Activated CD4-positive, alpha-beta T cell treated with anti-CD3 and anti-CD28 coated beads for 48 hours (primary cell): Measurements from ENCODE around the gene DCX.
"Not testable (repeated sequence)": the region's sequence is repeated elsewhere in the genome, so short reads cannot be mapped to it uniquely, and the experiment has no call there.

Experiments used
- DNase-seq: peaks from one replicate; pipeline ENCODE4 v3.0.0-alpha.2; 2020

DCX gene

DNA sequence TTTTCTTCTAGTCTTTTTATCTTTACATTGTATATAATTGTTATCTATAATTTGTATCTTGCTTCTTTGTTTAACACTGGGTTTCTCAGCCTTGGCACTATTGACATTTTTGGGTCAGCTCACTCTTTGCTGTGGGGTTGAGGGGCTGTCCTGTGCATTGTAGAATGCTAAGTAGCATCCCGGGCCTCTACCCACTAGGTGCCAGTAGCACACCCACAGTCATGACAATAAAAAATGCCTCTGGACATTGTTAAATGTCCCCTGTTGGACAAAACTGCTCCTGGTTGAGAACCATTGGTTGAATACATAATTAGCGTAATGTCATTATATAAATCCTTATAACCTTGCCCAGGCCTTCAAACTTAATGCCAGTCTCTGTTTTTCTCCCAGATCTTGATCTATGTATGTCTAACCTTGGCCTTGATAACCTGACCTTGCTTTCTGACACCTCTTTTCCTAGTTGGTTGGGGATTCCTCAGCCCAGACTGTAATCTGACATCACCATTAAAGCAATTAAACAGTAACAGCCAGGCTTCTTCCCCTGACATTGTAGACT, 46.1 kb downstream of the DCX start:
- no peak for DNase-seq

DNA sequence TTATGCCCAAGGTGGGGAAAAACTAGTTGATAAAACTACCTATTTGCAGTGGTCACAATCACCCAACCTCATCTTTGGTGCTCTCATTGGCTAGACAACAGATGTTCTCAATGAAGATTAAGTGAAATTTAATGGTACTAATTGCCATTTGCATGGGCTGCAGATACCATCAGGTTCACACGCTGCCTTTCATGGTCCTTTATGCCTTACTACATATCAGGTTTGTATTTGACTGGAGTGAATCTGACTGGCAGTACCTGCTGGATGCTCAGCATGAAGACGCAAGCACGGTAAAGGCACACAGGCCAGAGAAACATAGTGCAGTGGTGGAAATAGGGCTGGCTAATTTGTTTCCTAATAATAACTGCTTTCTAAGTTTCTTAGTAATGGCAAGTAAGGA, 48.3 kb downstream of the DCX start:
- DNase-seq, result no peak

DNA sequence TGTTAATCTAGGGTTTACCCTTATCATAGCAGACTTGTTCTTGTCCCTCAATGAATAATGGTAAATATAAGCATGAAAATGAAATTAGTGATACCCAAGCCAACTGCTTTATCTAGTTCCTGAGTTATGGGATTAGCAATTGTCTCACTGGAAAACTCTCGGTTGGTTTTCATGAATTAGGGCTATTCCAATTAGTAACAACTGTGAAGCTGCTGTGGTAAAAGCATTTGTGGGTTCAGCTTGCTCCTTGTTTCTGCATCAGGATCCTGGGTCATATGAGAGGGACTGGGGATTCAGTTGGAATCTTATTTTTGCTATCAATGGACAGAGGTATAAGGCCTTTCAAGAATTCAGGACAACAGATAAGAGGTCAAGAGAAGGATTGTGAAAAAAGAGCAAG, 50.2 kb downstream of the DCX start:
- DNase-seq, result no peak

DNA sequence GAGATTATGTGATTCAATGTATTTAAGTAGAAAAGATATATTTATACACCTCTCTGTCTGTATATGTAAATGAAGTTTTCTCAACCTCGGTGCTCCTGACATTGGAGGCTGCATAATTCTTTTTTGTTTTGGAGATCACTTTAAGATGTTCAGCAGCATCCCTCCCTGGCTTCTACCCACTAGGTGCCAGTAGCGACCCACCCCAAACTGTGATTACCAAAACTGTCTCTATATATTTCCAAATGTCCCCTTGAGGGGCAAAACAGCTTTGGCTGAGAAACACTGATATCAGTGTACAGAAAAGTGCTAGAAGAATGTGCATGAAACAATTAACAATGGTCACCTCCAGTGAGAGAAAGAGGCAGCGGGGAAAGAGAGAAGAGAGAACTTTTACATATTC, 51.2 kb downstream of the DCX start:
- DNase-seq, result no peak

DNA sequence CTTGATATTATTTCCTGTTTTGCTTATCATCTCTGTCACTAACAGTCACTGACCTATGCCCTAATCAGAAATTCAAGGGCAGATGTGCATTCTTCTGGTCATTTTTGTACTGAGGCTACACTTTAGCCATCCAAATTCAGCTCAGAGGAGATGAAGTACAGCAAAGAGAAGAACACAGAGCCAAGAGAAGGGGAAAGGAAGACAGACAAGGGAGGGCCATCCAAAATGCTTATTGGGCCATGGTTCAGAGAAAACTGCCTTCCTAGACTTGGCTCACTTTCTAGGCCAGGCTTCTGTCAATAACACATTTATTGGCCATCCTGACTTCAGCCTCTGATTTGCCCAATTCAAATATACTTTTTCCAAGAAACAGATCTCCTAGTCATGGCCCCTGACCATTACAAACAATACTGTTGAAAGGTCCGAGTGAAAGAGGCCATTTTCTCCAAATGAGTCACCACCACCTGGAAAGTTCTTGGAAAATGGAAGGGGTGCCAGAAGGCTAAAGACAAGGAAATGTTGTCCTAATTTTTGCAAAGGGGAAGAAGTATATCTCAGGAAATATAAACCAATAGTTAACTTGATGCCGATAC, 56.4 kb downstream of the DCX start:
- DNase-seq, result no peak

DNA sequence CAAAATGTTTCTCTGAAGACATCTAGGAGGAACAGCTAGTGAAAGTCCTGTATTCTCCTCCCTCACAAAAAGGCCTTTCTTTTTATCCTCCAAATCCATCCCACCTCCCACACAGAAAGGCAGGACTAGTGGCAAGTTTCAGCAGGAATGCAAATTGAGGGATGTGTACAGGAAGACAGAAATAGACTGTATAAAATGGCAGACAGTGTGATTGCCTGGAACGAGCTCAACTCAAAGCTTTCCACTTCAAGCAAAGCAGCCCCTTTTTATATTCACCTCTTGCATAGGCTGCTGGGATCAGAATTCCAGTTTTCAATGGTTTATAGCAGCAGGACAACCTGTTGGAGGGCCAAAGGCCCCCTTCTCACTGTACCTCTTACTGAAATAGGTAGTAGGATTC, 57.5 kb downstream of the DCX start:
- DNase-seq, result no peak

DNA sequence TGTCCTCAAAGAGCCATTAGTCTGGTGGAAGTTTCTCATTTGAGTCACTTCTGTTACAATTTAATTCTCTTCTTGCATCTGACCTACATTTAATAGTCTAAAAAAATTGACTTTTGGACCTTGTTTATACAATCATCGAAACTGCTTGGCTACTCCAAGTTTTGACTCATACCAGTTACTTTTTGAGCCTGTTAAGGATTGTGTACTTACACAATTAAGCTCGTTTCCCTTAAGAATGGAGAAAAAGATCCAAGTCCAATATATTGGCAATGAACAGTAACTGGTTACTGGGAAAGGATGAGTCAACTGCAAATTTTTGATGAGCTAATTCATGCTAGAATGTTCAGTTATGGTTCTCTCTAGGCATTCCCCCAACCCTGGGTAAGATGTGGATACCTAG, 58.2 kb downstream of the DCX start:
- no peak for DNase-seq

DNA sequence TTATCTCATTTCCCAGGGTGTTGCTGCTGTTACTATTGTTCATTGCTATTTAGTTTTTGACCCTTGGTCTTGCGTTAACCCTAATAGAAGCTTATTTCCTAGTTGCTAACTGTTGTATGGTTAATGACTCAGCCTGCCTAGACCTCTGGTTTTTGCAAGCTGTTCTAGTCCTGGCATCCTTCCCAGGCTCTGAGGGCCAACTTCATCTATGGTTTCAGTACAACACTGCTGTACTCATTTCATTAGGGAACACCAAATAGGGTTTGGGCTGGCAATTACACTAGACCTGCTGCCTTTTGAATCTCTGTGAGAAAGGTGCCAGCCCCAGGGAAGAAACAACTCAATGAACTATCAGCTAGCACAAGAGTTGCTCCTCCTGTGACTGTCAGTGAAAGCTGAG, 59.6 kb downstream of the DCX start:
- DNase-seq, result no peak

DNA sequence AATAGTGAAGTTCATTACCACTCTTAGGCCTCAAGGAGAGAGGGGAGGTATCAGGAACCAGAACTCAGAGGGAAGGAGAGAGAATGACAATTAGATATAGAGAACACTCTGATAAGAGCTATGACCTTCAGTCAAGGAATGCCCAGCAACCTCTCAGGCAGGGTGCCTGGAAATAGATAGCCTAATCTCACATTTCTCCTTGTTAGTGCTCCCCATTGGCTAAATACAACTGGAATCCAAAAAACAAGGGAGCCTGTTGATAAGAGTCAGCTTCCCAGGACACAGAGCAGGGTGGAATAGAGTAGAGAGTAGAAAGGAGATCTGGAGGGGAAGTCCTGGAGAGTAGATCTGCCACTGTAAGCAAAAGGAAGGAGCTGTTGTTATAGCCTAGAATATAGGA, 62.1 kb downstream of the DCX start:
- no peak for DNase-seq

DNA sequence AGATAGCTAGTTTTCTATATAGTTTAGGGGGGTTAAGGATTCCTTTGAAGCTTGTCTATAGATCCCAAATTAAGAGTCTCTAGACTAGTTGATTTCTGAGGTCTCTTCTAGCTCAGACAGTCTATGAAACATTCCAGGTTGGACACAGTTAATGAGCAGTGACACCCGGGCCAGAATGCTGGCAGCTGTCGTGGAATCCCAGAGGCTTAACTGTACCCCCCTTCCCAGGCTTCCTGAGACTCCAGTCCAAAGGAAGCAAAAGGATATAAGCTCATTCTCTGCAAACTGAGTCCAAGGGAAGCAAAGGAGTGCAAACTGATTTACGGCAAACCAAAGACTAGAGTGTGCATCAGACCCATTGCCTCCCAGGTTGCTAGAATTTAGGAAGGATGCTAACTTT, 62.9 kb downstream of the DCX start:
- no peak for DNase-seq

DNA sequence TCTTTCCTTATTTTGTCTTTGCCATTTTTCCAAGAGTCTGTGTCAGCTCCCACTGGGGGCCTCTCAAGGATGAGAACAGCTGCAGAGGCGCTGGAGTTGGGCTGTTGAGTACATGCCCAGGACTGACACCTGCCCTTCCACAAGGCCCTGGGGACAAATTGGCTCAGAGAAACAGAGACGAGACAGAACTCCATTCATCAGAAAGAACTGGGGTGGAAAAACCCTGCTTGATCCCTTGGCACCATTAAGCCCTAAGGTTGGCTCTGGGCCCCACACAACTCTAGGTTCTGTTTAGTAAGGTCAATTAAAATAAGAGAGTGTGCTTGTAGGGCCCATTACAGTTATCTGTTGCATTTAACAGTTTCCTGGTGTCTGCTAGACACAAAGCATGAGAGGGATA, 63.6 kb downstream of the DCX start:
- no peak for DNase-seq

DNA sequence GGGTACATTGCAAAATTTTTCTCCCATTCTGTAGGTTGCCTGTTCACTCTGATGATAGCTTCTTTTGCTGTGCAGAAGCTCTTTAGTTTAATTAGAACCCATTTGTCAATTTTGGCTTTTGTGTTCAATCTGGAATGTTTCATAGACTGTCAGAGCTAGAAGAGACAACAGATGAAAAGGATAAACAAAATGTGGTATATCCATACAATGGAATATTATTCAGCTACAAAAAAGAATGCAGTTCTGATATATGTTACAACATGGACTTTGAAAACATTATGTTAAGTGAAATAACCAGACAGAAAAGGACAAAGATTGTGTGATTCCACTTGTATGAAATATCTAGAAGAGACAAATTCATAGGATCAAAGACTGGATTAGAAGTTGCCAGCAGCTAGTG, 65.8 kb downstream of the DCX start:
- not testable (repeated sequence) for DNase-seq

DNA sequence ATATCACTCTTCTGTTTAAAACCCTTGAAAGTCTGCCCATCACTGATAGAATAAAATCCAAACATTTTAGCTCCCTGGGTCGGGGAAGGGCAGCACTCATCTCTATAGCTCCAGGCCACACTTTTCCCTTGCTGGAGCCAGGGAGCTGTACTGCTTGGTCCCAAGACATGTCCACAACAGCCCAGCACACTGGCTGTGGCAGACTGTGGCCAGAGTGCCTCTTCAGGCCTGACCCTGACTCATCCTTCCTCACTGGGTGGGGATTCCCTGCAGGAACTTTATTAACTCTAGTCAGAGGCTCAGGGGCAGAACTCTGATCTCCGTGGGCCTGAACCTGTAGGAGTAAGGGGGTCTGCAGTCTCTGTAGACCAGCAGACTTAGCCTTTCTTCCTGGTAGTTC, 71.9 kb downstream of the DCX start:
- DNase-seq, result no peak

DNA sequence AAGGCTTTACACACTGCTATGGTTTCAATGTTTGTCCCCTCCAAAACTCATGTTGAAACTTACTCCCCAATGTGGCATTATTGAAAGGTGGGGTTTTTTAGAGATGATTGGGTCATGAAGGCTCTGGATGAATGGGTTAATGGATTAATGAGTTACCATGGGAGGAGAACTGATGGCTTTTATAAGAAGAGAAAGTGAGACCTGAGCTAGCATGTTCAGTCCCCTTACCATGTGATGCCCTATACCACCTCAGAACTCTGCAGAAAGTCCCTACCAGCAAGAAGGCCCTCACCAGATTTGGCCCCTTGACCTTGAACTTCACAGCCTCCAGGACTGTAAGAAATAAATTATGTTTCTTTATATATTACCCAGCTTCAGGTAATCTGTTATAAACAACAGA, 72.8 kb downstream of the DCX start:
- no peak for DNase-seq

DNA sequence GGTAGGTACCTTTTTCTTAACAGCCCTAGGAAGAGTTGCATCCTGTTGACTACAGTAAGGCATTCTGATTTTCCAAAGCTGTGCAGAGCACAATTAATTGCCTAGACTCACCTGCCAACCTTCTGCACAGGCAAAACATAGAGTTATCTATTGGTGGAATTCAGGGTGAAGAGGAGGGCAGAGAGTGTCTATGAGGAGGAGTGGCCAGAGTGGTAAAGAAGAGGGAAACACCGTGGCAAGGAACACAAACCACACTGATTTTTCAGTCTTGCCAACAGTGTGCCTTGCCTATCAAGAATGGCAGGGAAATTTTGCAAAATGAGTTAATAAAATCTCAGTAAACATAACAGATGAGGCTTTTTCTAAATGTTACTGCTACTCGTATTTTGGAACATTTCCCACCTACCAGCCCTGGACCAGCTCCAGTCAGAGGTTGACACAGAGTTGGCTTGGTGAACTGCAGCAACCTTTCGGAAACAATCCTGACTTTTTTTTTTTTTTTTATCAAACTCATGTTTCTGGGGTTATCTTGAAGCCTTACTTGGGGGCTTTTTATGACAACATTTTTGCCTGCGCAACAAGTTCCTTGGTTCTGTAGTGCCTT, 73.8 kb downstream of the DCX start:
- no peak for DNase-seq

DNA sequence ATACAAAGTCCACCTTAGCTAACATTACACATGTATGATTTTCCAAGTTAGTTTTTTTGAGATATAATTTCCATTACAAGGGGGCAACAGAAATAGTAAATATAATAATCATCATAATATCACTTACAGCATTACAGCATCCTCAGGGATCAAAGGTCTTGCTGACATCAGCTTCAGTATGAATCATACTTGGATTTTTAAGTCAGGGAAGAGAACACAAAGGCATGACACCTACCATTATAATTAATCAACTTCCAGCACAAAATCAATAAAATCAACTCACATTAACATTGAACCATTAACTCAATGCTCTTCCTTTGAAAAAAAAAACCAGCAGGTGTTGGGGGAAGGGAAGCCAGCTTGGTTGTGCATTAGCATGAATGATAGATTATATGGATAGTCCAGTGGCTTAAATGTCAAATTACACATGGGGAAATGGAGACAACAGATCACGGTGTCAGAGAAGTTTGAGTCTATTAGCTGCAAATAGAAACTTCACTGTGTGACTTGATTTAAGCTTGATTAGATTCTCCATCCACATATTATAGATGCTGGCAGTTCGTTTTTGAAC, 74.8 kb downstream of the DCX start:
- DNase-seq, result no peak

DNA sequence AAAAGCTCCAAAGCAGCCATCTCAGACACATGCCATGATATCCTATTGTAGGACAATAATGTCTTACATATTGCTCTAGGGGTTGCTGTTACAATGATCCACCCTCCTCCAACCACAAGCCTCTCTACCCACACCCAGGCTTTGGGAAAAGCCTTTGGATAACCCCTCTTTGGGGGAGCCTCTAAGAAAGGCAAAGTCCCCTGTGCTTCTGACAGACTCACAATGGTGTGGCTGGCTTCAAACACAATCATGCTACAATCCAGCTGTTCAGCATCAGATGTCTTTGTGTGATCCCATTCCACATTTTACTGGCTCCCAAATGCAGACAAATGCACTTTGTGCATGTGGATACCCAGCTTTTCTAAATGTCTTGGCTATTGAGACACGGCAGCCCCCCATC, 75.9 kb downstream of the DCX start:
- no peak for DNase-seq

DNA sequence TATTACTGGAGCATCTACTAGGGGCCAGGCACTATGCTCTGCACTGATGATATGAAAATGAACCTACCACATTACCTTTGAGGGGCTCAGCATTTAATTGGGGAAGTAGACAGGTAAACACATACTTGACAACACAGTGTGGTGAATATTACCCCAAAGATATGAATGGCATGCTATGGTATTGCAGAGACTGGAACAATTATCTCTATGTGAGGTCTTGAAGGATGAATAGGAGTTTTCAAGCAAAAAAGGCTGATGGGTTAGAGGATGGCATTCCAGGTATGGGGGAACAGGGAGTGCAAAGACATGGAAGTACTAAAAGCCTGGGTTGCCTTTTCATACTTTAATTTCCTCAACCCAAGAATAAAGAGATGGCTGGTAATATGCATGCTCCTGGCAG, 82.6 kb downstream of the DCX start:
- DNase-seq, result no peak

DNA sequence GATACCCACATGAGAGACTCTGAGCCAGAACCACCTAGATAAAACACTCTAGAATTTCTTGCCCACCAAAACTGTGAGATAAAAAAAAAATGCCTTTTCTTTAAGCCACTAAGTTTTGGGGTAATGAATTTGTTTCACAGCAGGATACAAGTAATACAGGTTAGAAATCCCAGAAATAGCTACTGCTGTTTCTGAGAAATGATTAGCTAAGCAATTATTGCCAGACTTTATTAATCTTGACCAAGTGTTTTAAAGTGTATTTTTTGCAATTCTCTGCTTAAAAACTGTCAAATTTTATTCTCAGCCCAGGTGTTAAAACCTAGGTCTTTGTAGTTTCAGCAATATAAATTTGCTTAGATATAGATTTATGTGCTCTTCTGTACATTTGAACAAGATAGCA, 83.1 kb downstream of the DCX start:
- no peak for DNase-seq

DNA sequence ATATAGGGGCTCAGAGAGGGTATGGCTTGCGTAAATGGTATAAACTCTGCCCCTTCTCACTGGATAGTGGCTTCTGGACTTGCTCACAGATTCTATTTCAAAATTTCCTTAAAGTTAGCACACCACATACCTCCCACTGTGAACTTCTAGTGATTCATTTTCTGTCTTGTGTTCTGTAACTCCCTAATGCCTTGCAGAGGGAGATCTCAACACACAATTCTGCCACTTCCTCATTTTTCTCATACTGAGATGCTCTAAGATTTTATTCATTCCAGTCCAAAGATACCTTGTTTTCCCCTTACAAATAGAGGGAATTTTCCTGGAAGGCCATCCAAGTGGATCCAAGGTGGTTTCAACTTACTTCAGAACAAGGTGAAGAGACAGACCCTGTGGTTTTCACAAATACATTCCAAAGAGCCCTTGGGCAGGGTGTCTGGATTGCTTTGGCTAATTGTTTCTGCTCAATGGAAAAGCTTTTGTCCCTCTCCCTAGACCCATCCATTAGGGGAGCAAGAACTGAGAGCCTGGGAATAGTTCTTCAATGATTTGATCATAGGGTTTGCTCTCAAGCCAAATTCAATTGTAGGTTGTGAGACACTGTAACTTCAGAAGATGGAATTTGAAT, 89.6 kb downstream of the DCX start:
- no peak for DNase-seq

DNA sequence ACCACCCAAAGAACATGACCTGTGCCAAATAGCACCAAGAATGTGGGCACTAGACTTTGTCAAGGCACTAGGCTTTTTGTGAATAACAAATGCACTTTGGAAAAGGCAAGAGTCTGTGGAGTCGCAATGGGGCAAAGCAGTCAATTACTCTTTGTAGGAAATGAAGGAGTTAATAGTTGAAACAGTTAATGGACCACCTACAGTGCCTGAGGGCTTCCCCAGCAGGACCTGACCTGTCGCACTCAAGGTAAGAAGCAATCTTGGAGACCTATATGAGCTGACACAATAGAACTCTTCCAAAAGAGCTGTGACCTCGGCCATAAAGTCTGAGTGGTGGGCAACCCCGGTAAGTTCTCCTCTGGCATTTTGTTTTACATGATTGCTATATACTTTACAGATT, 92.5 kb downstream of the DCX start:
- no peak for DNase-seq

DNA sequence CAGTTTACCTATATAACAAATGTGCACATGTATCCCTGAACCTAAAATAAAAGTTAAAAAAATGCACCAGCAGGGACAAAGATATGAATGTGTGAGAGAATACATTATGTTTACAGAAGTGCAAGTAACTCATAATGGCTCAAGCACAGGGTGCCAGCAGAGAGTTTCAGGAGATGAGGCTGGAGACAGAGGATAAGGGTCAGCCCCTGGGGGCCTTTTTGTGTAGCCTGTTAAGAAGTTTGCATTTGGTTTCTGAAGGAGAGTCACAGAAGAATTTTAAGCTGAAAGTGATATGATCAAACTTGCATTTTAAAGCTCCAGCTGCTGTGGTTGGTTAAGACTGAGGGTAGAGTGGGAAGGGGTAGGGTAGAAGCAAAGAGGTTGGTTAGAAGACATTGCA, 93.1 kb downstream of the DCX start:
- DNase-seq, result no peak

DNA sequence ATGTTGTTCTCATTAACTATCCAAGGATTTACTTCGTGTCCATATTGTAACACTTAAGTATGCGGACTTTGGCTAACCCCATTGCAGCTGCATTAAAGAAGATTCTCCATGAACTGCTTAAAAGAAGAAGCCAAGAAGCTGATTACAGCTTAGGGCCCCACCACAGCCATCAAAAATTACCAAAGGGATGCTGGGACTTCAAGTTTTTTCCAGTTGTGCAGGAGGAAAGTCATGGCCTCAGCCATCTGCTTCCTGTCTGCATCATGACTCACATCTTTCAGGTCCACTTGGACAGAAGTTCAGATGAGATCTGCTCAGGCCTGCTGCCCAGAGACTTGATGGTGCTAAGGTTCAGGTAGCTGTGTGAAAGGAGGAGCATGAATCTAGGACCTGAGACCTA, 102.9 kb downstream of the DCX start:
- no peak for DNase-seq

DNA sequence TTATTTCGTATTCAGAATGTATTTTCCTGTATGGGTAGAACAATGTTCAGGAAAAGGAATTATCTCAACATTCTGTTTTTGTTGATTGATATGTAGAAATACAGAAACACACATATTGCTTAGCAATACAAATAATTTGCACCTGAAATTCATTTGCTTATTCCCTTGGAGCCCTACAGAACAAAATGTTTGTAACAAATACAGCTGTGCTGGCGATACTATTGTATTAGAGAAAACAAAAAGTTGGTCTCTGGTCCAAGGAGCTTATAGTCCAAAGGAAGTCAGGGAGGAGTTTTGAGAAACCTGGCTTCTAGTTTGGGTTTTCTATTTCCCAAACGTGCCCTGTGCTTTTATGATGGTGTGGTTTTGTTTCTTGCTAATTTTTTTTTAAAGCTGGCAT, 104.0 kb downstream of the DCX start:
- no peak for DNase-seq
